Measurements from ENCODE around the gene PDZD7. TPM values are rescaled to one million over a fixed set of nuclear protein-coding genes. Genes with fewer than 3 reads are reported as not detected.

The PDZD7 gene
- total and polyA plus RNA-seq, 2 of the 8 experiments (the other 6 are each of a cell fraction or from before 2014, with no cell fraction given), result 0.88 to 1.6 TPM

GRCh38 chr10:101040061-101040460 lies 9.1 kb upstream of the PDZD7 start (continued):
- TF ChIP-seq SUZ12 (IDR thresholded peaks at IDR 0.05; ENCODE audit: low read length), result no peak
- TF ChIP-seq JUN (IDR thresholded peaks at IDR 0.05; ENCODE audit: low read depth, low read length), result no peak
- TF ChIP-seq EGR1 (IDR thresholded peaks at IDR 0.05; ENCODE audit: borderline replicate concordance, low read depth, low read length), result no peak

All from H1 (cell line).